ENCODE data around the gene PRG2.

- TF ChIP-seq ARHGAP35 (IDR thresholded peaks at IDR 0.05; ENCODE audit: partially characterized antibody) = no peak
- TF ChIP-seq KDM2B (CRISPR knock-in tag; IDR thresholded peaks at IDR 0.05) = no peak
Measured at GRCh38 chr11:57426929-57427726, 36.7 kb upstream of the PRG2 start, which contains the start of gene SLC43A3.

Data from K562 (cell line).